Activated CD8-positive, alpha-beta memory T cell treated with anti-CD3 and anti-CD28 coated beads, Interleukin-2, amount 50 U/mL, for 24 hours (primary cell): ENCODE data around the gene ZNF678.

Experiments
- DNase-seq: peaks from one replicate; pipeline ENCODE4 v3.0.0-alpha.2; 2020; ENCODE audit errors: extremely low read depth

Gene ZNF678

GRCh38 chr1:227718932-227719331 is 155.6 kb downstream of the ZNF678 start:
- DNase-seq, result no peak

GRCh38 chr1:227723474-227723873 is 160.1 kb downstream of the ZNF678 start:
- DNase-seq, result no peak

GRCh38 chr1:227725046-227725445 is 161.7 kb downstream of the ZNF678 start:
- DNase-seq, result no peak

- no peak for DNase-seq
Observed at GRCh38 chr1:227726318-227726717, 163.0 kb downstream of the ZNF678 start.
